Osteoblast (primary cell): ENCODE data around the gene GAB3. TPM values are rescaled to one million over a fixed set of nuclear protein-coding genes. Genes with fewer than 3 reads are reported as not detected.
"Not testable (repeated sequence)": the region's sequence is repeated elsewhere in the genome, so short reads cannot be mapped to it uniquely, and the experiment has no call there.

ENCODE experiments used
- DNase-seq: peaks from one replicate; pipeline ENCODE4 v3.0.0; 2011; ENCODE audit warnings: low spot score, mixed read lengths; ENCODE audit not compliant: insufficient read length; ENCODE audit errors: missing footprints
- H2AFZ ChIP-seq: 2 replicates; pipeline ENCODE4 v1.6.0; 2011; ENCODE audit warnings: mild to moderate bottlenecking, low read length
- H3K27ac ChIP-seq: 2 replicates; pipeline ENCODE4 v1.5.1; 2011; ENCODE audit warnings: mild to moderate bottlenecking, low read depth, low read length, moderate library complexity
- H3K27me3 ChIP-seq: 2 replicates; pipeline ENCODE4 v1.6.0; 2012; ENCODE audit warnings: mild to moderate bottlenecking, control low read depth, inconsistent platforms, low read length, moderate library complexity; ENCODE audit not compliant: insufficient read depth
- H3K36me3 ChIP-seq: 2 replicates; pipeline ENCODE4 v1.5.1; 2011; ENCODE audit warnings: mild to moderate bottlenecking, low read length, control low read depth, moderate library complexity; ENCODE audit not compliant: insufficient read depth
- H3K4me1 ChIP-seq: 2 replicates; pipeline ENCODE4 v1.5.1; 2011; ENCODE audit warnings: mild to moderate bottlenecking, low read length, control low read depth, moderate library complexity; ENCODE audit not compliant: insufficient read depth
- H3K4me2 ChIP-seq: 2 replicates; pipeline ENCODE4 v1.6.0; 2011; ENCODE audit warnings: mild to moderate bottlenecking, low read length; ENCODE audit not compliant: insufficient read depth
- H3K4me3 ChIP-seq: fragments of 200-600 bp; sonication (generic); 3 replicates; pipeline ENCODE4 v1.5.1; 2012; ENCODE audit warnings: mild to moderate bottlenecking, low read length, inconsistent platforms; ENCODE audit not compliant: insufficient read depth
- H3K79me2 ChIP-seq: 2 replicates; pipeline ENCODE4 v1.6.0; 2012; ENCODE audit warnings: mild to moderate bottlenecking, low read length, control low read depth, inconsistent platforms; ENCODE audit not compliant: insufficient read depth
- H3K9me3 ChIP-seq: 2 replicates; pipeline ENCODE4 v1.5.1; 2011; ENCODE audit warnings: low read depth, low read length, control low read depth
- H4K20me1 ChIP-seq: 2 replicates; pipeline ENCODE4 v1.6.0; 2012; ENCODE audit warnings: mild to moderate bottlenecking, low read length, control low read depth; ENCODE audit not compliant: insufficient read depth
- small RNA-seq: library from RNA; depleted of rRNA; stranded (forward); fragments of <200 nt; gene quantifications from one replicate; pipeline ENCODE3, GENCODE V24; 2012
- total RNA-seq: library from RNA; depleted of rRNA; stranded (reverse); fragments of >200 nt; gene quantifications from 2 replicates; pipeline ENCODE4 v1.2.3, GENCODE V29; 2012

Gene GAB3
- total RNA-seq, 1 donor, result 6.9 TPM

DNA sequence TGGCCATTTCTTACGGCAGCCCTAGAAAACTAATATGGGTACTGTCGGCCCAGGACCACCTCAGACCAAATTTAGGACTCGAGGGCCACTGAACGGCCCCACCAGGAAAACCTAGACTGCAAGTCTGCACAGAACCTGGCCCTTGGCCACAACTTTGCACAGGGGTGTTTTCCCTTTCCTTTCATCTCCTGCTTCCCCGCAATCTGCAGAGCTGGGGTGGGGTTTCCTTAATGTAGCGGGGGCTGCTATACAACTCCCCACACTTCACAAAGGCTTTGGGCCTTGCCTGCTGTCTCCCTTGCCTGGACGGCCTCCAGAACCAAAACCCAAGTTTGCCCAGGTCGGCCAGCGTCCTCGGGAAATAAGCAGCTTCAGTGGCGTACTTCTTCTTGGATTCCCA, 119.9 kb downstream of the GAB3 start:
- not testable (repeated sequence) for H3K36me3 ChIP-seq, H3K27me3 ChIP-seq, H3K4me3 ChIP-seq, DNase-seq, H3K79me2 ChIP-seq, H4K20me1 ChIP-seq, H3K4me2 ChIP-seq, H3K27ac ChIP-seq, H3K4me1 ChIP-seq, H3K9me3 ChIP-seq, H2AFZ ChIP-seq

DNA sequence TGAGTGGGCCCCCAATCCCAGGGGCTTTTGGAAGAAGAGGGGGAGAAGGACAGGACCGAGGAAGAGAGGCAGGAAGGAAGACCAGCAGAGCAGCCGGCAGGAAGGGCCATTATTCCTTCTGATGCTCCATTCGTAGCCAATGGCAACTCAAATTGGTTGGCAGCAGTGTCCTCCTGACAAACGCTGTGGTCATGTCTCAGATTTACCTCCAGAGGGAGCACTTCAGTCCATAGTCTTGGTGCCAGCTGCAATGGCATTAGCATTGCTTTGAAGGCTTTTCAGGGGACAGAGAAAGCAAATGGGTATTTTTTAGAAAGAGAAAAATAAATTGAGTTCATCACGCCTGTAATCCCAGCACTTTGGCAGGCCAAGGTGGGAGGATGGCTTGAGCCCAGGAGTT, 121.9 kb downstream of the GAB3 start:
- not testable (repeated sequence) for H3K4me2 ChIP-seq, H3K4me3 ChIP-seq, H3K9me3 ChIP-seq, DNase-seq, H3K36me3 ChIP-seq, H3K4me1 ChIP-seq, H4K20me1 ChIP-seq, H3K27me3 ChIP-seq, H3K27ac ChIP-seq, H2AFZ ChIP-seq, H3K79me2 ChIP-seq

Small RNA genes within 50 kb of the gene (small RNA-seq; reads per million reads assigned to genes)
- gene SNORA36A, result not detected

Other genes starting within 250 kb of the GAB3 start
- gene FAM3A, start 234.8 kb downstream of the GAB3 start, total RNA-seq, result 20.6 and 21.4 TPM in 2 replicates
- 88.7 and 91.3 TPM in 2 replicates for gene G6PD, start 204.2 kb downstream of the GAB3 start, total RNA-seq
- gene IKBKG, start 203.5 kb downstream of the GAB3 start, total RNA-seq, result 16.8 and 18.5 TPM in 2 replicates
- gene CTAG1A, start 165.9 kb downstream of the GAB3 start, total RNA-seq, result not detected in 2 replicates
- gene CTAG1B, start 131.8 kb downstream of the GAB3 start, total RNA-seq, result not detected in 2 replicates
- 0.88 and 13.8 TPM in 2 replicates for gene CTAG2, start 97.5 kb downstream of the GAB3 start, total RNA-seq
- gene DKC1, start 11.8 kb upstream of the GAB3 start, total RNA-seq, result 30.8 and 31.8 TPM in 2 replicates
- 14.8 and 17.1 TPM in 2 replicates for gene MPP1, start 54.4 kb upstream of the GAB3 start, total RNA-seq
- gene SMIM9, start 83.6 kb upstream of the GAB3 start, total RNA-seq, result not detected in 2 replicates
- gene F8A1, start 135.3 kb upstream of the GAB3 start, total RNA-seq, result 3.8 and 6.5 TPM in 2 replicates